Thyroid gland (tissue), 4 donors: ENCODE data around the gene UBXN10. TPM values are rescaled to one million over a fixed set of nuclear protein-coding genes. Genes with fewer than 3 reads are reported as not detected.

Source experiments
- DNase-seq, 2 donors: peaks; one replicate each; pipeline ENCODE4 v3.0.0-alpha.2; 2019
- H3K27ac ChIP-seq, 3 donors: fragments of 200-600 bp; sonication (generic); 1 replicate in 2 of 3; 2 replicates in 1 of 3; pipeline ENCODE4 v1.5.1; 2016 to 2019; ENCODE audit warnings: mild to moderate bottlenecking in 1 of 3, moderate library complexity in 1 of 3
- H3K27me3 ChIP-seq: fragments of 200-600 bp; sonication (generic); one replicate; pipeline ENCODE4 v1.5.1; 2019
- H3K36me3 ChIP-seq, 2 donors: fragments of 200-600 bp; sonication (generic); one replicate each; pipeline ENCODE4 v1.5.1; 2016 to 2019
- H3K4me1 ChIP-seq, 2 donors: fragments of 200-600 bp; sonication (generic); one replicate each; pipeline ENCODE4 v1.5.1; 2017 to 2019
- H3K4me3 ChIP-seq, 3 donors: fragments of 200-600 bp; sonication (generic); replicated peaks in 1 of 3; 1 replicate in 2 of 3; 2 replicates in 1 of 3; pipeline ENCODE4 v1.5.1; 2016; ENCODE audit warnings: mild to moderate bottlenecking in 1 of 3
- H3K9me3 ChIP-seq: fragments of 200-600 bp; sonication (generic); one replicate; pipeline ENCODE4 v1.5.1; 2017
- POLR2A ChIP-seq, 2 donors: fragments of 450-650 bp; IDR thresholded peaks; one replicate each; pipeline ENCODE4 v1.6.1; 2017; ENCODE audit warnings: antibody characterized with exemption in 2 of 2, mild to moderate bottlenecking in 2 of 2, moderate library complexity in 1 of 2
- WGBS, 2 donors: methylation state at CpG; one replicate each; pipeline ENCODE4 v1.1.5; 2017; 5-methylcytosine and 5-hydroxymethylcytosine counted together
- intact Hi-C: fragments of 100-400 bp; cut with DNase I; formaldehyde crosslinking; loops from one replicate; pipeline ENCODE4 v1.15.1; 2023
- total RNA-seq, 4 donors: library from RNA; depleted of rRNA; stranded (reverse); fragments of >200 nt; gene quantifications; one replicate each; pipeline ENCODE4 v1.2.3, GENCODE V29; 2016
- TF ChIP-seq, protein P1 (sequence below), 6 experiments: fragments of 200-600 bp in 3 of 6; fragments of 450-650 bp in 3 of 6; sonication (generic) in 3 of 6; IDR thresholded peaks; one replicate each; pipeline ENCODE4 v1.5.1; 2016 to 2019; ENCODE audit warnings: antibody characterized with exemption in 6 of 6, mild to moderate bottlenecking in 2 of 6, inconsistent platforms in 1 of 6, moderate library complexity in 1 of 6

Gene UBXN10
- total RNA-seq, 4 donors from 2014 or later: 4.8 to 10.9 (median 6.4) TPM

DNA sequence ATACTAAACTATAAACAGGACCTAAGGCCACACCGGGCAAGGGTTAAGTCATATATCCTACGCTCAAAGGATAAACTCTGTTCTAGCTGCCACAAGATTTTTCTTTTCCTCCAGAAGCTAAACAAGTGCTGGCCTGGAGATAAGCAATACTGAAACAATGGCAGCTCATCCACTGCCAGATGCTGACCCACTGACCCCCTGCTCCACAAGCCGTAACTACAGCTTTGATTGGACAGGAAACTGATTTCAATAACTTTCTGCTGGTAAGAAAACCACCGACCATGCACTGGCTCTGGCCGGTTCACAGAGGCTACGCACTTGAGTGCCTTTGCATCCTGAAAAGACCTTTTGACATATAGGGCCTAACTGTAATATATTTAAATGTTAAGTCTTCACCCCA lies 51.8 kb downstream of the UBXN10 start:
- Histone ChIP-seq H3K9me3 (no peaks in the 10 kb centered on the region), H3K27me3 (no peaks in the 10 kb centered on the region), H3K4me3 (no peak overlapping the region), H3K4me1 (peaks cover 6 to 9% of the 10 kb centered on the region in 2 donors), H3K36me3 (no peaks in the 10 kb centered on the region), H3K27ac (no peak overlapping the region)
- DNase-seq: no peak
- intact Hi-C loops: no loop called here
- 57 to 63% methylated on average over 6 of the region's 6 CpGs for WGBS, 2 donors
- TF ChIP-seq, protein P1, sequence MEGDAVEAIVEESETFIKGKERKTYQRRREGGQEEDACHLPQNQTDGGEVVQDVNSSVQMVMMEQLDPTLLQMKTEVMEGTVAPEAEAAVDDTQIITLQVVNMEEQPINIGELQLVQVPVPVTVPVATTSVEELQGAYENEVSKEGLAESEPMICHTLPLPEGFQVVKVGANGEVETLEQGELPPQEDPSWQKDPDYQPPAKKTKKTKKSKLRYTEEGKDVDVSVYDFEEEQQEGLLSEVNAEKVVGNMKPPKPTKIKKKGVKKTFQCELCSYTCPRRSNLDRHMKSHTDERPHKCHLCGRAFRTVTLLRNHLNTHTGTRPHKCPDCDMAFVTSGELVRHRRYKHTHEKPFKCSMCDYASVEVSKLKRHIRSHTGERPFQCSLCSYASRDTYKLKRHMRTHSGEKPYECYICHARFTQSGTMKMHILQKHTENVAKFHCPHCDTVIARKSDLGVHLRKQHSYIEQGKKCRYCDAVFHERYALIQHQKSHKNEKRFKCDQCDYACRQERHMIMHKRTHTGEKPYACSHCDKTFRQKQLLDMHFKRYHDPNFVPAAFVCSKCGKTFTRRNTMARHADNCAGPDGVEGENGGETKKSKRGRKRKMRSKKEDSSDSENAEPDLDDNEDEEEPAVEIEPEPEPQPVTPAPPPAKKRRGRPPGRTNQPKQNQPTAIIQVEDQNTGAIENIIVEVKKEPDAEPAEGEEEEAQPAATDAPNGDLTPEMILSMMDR (IDR thresholded peaks at IDR 0.05): no peak
- no peak for TF ChIP-seq POLR2A (IDR thresholded peaks at IDR 0.05)

DNA sequence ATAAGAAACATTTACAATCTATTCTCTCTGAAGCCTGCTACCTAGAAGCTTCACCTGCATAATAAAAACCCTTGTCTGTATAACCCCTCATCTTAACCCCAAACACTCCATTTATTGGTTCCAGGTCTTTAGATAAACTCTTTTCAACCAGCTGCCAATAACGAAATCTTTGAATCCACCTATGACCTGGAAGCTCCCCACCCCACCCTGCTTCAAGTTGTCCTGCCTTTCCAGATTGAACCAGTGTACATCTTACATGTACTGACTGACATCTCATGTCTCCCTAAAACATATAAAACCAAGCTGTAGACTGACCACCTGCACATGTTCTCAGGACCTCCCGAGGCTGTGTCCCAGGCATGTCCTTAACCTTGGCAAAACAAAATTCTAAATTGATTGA lies 54.1 kb downstream of the UBXN10 start:
- no peaks in the 10 kb centered on the region for H3K27me3 ChIP-seq
- no peak overlapping the region for H3K27ac ChIP-seq
- no peaks in the 10 kb centered on the region for H3K9me3 ChIP-seq
- TF ChIP-seq, protein P1 (IDR thresholded peaks at IDR 0.05): no peak
- TF ChIP-seq POLR2A (IDR thresholded peaks at IDR 0.05): no peak
- intact Hi-C loops: no loop called here
- H3K4me3 ChIP-seq: no peak overlapping the region
- H3K36me3 ChIP-seq: no peaks in the 10 kb centered on the region
- 83 to 91% methylated on average over 2 of the region's 2 CpGs for WGBS, 2 donors
- H3K4me1 ChIP-seq: no peaks in the 10 kb centered on the region
- no peak for DNase-seq

DNA sequence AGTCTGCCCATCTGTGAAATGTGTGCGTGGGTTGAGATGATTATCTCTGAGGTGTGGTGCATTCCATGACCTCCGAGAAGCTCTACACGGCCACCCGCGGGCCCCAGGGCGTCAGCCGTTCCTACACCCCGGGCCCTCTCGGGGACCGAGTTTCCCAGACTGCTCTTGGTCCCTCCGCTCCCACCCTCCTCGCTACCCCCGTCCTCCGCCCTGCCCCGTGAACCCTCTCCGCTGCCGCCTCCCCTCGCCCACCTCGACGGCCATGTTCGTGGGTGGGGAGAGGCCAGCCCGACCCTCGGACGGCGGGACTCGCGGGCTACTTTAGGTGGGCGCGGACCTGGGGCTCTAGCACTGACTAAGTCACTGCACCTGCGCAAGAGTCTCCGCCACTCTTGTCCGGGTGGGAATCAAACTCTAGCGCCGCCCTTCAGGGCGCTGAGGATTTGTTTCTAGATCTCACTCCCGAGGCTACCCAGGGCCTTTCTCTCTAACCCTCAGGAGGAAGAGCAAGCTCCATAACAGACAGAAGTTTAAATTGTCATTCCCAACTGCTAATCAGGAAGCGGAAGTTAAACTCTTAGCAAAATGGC lies 57.1 kb downstream of the UBXN10 start:
- intact Hi-C loops: no loop called here
- H3K4me1 ChIP-seq: no peaks in the 10 kb centered on the region
- no peaks in the 10 kb centered on the region for H3K27me3 ChIP-seq
- H3K4me3 ChIP-seq: no peak overlapping the region
- no peaks in the 10 kb centered on the region for H3K36me3 ChIP-seq
- 82 to 93% methylated on average over 27 to 37 of the region's 37 CpGs for WGBS, 2 donors
- TF ChIP-seq, protein P1 (IDR thresholded peaks at IDR 0.05): no peak
- H3K27ac ChIP-seq: no peak overlapping the region
- H3K9me3 ChIP-seq: no peaks in the 10 kb centered on the region
- DNase-seq: no peak

Other genes starting within 250 kb of the UBXN10 start
- 100 to 1,000 TPM in 2 of 4 donors, 10 to 100 TPM in 2; 22.9 to 212 (median 92.5) TPM for gene PLA2G2A, start 206.5 kb upstream of the UBXN10 start, total RNA-seq
- gene PLA2G5, start 115.9 kb upstream of the UBXN10 start, total RNA-seq: 1 to 10 TPM; 1.1 to 5.0 (median 2.2) TPM
- gene PLA2G2D, start 66.6 kb upstream of the UBXN10 start, total RNA-seq: not detected
- gene PLA2G2F, start 46.8 kb upstream of the UBXN10 start, total RNA-seq: not detected
- not detected for gene PLA2G2C, start 422 bp downstream of the UBXN10 start, total RNA-seq
- gene VWA5B1, start 104.8 kb downstream of the UBXN10 start, total RNA-seq: under 1 TPM in 1 of 4 donors, not detected in 3; 0.45 TPM